Prostate gland (tissue), 2 donors: ENCODE results near the gene ST6GALNAC4. TPM values are rescaled to one million over a fixed set of nuclear protein-coding genes. Genes with fewer than 3 reads are reported as not detected.

Experiments used
- microRNA-seq: library from miRNA; unstranded; fragments of <30 nt; microRNA quantifications from one replicate; pipeline ENCODE4, GENCODE V29; 2016
- small RNA-seq, 2 donors: library from RNA; depleted of rRNA; stranded (forward); fragments of <200 nt; gene quantifications; one replicate each; pipeline ENCODE3, GENCODE V24; 2016
- total RNA-seq, 2 donors: library from RNA; depleted of rRNA; stranded (reverse); fragments of >200 nt; gene quantifications; one replicate each; pipeline ENCODE4 v1.1.0, GENCODE V29; 2016

ST6GALNAC4 gene
- total RNA-seq, 2 donors from 2014 or later = 21.8 to 47.0 TPM

Small RNAs within 50 kb of the gene (microRNA-seq; reads per million reads assigned to microRNA genes)
- not detected for gene MIR4672

Small RNAs within 50 kb of the gene (small RNA-seq; reads per million reads assigned to genes)
- gene MIR4672 = 0 reads per million in 2 donors

Other genes starting within 250 kb of the ST6GALNAC4 start
- 1 to 10 TPM in 1 of 2 donors, not detected in 1; 2.8 TPM for gene CFAP157, start 210.1 kb downstream of the ST6GALNAC4 start, total RNA-seq
- 10 to 100 TPM; 25.4 to 28.6 TPM for gene PTRH1, start 201.4 kb downstream of the ST6GALNAC4 start, total RNA-seq
- 1 to 10 TPM in 1 of 2 donors, not detected in 1; 3.4 TPM for gene TTC16, start 201.0 kb downstream of the ST6GALNAC4 start, total RNA-seq
- gene TOR2A, start 181.7 kb downstream of the ST6GALNAC4 start, total RNA-seq = 10 to 100 TPM; 20.4 to 24.1 TPM
- 10 to 100 TPM in 1 of 2 donors, 1 to 10 TPM in 1; 5.5 to 11.4 TPM for gene SH2D3C, start 138.4 kb downstream of the ST6GALNAC4 start, total RNA-seq
- gene CDK9, start 131.0 kb downstream of the ST6GALNAC4 start, total RNA-seq = 100 to 1,000 TPM in 1 of 2 donors, 10 to 100 TPM in 1; 60.3 to 130 TPM
- gene FPGS, start 114.2 kb downstream of the ST6GALNAC4 start, total RNA-seq = 100 to 1,000 TPM; 117 TPM
- gene ENG, start 62.4 kb downstream of the ST6GALNAC4 start, total RNA-seq = 100 to 1,000 TPM in 1 of 2 donors, 10 to 100 TPM in 1; 24.3 to 336 TPM
- gene AK1, start 39.4 kb downstream of the ST6GALNAC4 start, total RNA-seq = 100 to 1,000 TPM in 1 of 2 donors, 10 to 100 TPM in 1; 22.2 to 123 TPM
- 10 to 100 TPM; 46.4 to 95.1 TPM for gene ST6GALNAC6, start 17.4 kb downstream of the ST6GALNAC4 start, total RNA-seq
- gene PIP5KL1, start 13.7 kb upstream of the ST6GALNAC4 start, total RNA-seq = 10 to 100 TPM in 1 of 2 donors, 1 to 10 TPM in 1; 3.1 to 16.5 TPM
- 10 to 100 TPM; 28.1 to 28.2 TPM for gene DPM2, start 20.8 kb upstream of the ST6GALNAC4 start, total RNA-seq
- 10 to 100 TPM; 23.4 to 84.6 TPM for gene EEIG1, start 63.9 kb upstream of the ST6GALNAC4 start, total RNA-seq
- 10 to 100 TPM; 12.3 to 12.6 TPM for gene NAIF1, start 150.3 kb upstream of the ST6GALNAC4 start, total RNA-seq
- gene SLC25A25, start 151.2 kb upstream of the ST6GALNAC4 start, total RNA-seq = 10 to 100 TPM; 26.0 to 33.1 TPM
- gene PTGES2, start 210.7 kb upstream of the ST6GALNAC4 start, total RNA-seq = 10 to 100 TPM; 89.4 to 96.1 TPM
- gene LCN2, start 232.4 kb upstream of the ST6GALNAC4 start, total RNA-seq = 10 to 100 TPM; 30.5 to 43.7 TPM
- gene BBLN, start 243.2 kb upstream of the ST6GALNAC4 start, total RNA-seq = 100 to 1,000 TPM; 333 to 437 TPM